Stimulated activated naive B cell treated with anti-CD40 and anti-IgM and Interleukin-4, amounts not matched to agents 10 μg/mL and 1 μg/mL and 100 μg/mL, for 72 hours (primary cell): ENCODE data around the gene TRRAP.

Source experiments
- ATAC-seq, 2 donors: fragments of 150-1000 bp; cut with Tn5 transposase; replicated peaks; 2 replicates each; pipeline ENCODE4 v1.10.0; 2021; ENCODE audit warnings: moderate library complexity in 1 of 2
- DNase-seq: peaks from one replicate; pipeline ENCODE4 v3.0.0; 2021
- H3K27ac Mint-ChIP-seq: one replicate; pipeline ENCODE4 v1.8.0; 2022; ENCODE audit warnings: mild to moderate bottlenecking, mixed read lengths
- H3K27me3 Mint-ChIP-seq, 2 donors: one replicate each; pipeline ENCODE4 v1.8.0; 2022; ENCODE audit warnings: mixed read lengths in 2 of 2
- H3K36me3 Mint-ChIP-seq, 2 donors: one replicate each; pipeline ENCODE4 v1.8.0; 2022; ENCODE audit warnings: mixed read lengths in 2 of 2, mild to moderate bottlenecking in 1 of 2
- H3K4me1 Mint-ChIP-seq, 2 donors: one replicate each; pipeline ENCODE4 v1.8.0; 2022; ENCODE audit warnings: mixed read lengths in 2 of 2, mild to moderate bottlenecking in 1 of 2
- H3K4me3 Mint-ChIP-seq, 2 donors: one replicate each; pipeline ENCODE4 v1.8.0; 2022; ENCODE audit warnings: mild to moderate bottlenecking in 2 of 2, mixed read lengths in 2 of 2, moderate library complexity in 1 of 2
- H3K9me3 Mint-ChIP-seq, 2 donors: one replicate each; pipeline ENCODE4 v1.8.0; 2022; ENCODE audit warnings: mixed read lengths in 2 of 2, mild to moderate bottlenecking in 1 of 2

TRRAP gene

GRCh38 chr7:99029466-99030435, 151.4 kb downstream of the TRRAP start:
- DNase-seq: no peak
- Mint-ChIP-seq H3K27ac (no peak overlapping the region), H3K4me3 (no peak overlapping the region), H3K9me3 (no peaks in the 10 kb centered on the region), H3K4me1 (no peaks in the 10 kb centered on the region), H3K27me3 (no peaks in the 10 kb centered on the region), H3K36me3 (peaks cover 35 to 52% of the 10 kb centered on the region in 2 donors)
- ATAC-seq: no peak

- H3K27ac Mint-ChIP-seq: no peak overlapping the region
- no peaks in the 10 kb centered on the region for H3K9me3 Mint-ChIP-seq
- peaks cover 37 to 57% of the 10 kb centered on the region in 2 donors for H3K36me3 Mint-ChIP-seq
- H3K27me3 Mint-ChIP-seq: no peaks in the 10 kb centered on the region
- no peak for DNase-seq
- no peak overlapping the region for H3K4me3 Mint-ChIP-seq
- ATAC-seq: no peak
- H3K4me1 Mint-ChIP-seq: no peaks in the 10 kb centered on the region
These were observed 152.1 kb downstream of the TRRAP start for GRCh38 chr7:99030457-99030856.

GRCh38 chr7:99030951-99031350, 152.6 kb downstream of the TRRAP start:
- no peaks in the 10 kb centered on the region for H3K9me3 Mint-ChIP-seq
- no peak overlapping the region for H3K27ac Mint-ChIP-seq
- peaks cover 40 to 62% of the 10 kb centered on the region in 2 donors for H3K36me3 Mint-ChIP-seq
- H3K4me1 Mint-ChIP-seq: no peaks in the 10 kb centered on the region
- no peaks in the 10 kb centered on the region for H3K27me3 Mint-ChIP-seq
- DNase-seq (no peak), ATAC-seq (no peak)
- H3K4me3 Mint-ChIP-seq: no peak overlapping the region

- no peak for ATAC-seq
- Mint-ChIP-seq H3K9me3 (no peaks in the 10 kb centered on the region), H3K27ac (no peak overlapping the region), H3K4me3 (no peak overlapping the region), H3K4me1 (no peaks in the 10 kb centered on the region), H3K27me3 (no peaks in the 10 kb centered on the region), H3K36me3 (peaks cover 45 to 66% of the 10 kb centered on the region in 2 donors)
- DNase-seq: no peak
These were observed 153.2 kb downstream of the TRRAP start for GRCh38 chr7:99031496-99031895.

- no peaks in the 10 kb centered on the region for H3K4me1 Mint-ChIP-seq
- H3K27me3 Mint-ChIP-seq: no peaks in the 10 kb centered on the region
- DNase-seq (no peak), ATAC-seq (no peak)
- peaks cover 44 to 71% of the 10 kb centered on the region in 2 donors for H3K36me3 Mint-ChIP-seq
- no peak overlapping the region for H3K4me3 Mint-ChIP-seq
- no peaks in the 10 kb centered on the region for H3K9me3 Mint-ChIP-seq
- H3K27ac Mint-ChIP-seq: no peak overlapping the region
These were observed 154.6 kb downstream of the TRRAP start for GRCh38 chr7:99032928-99033327.

GRCh38 chr7:99033765-99034164, 155.4 kb downstream of the TRRAP start:
- Mint-ChIP-seq H3K9me3 (no peaks in the 10 kb centered on the region), H3K27ac (no peak overlapping the region), H3K4me1 (no peaks in the 10 kb centered on the region), H3K27me3 (no peaks in the 10 kb centered on the region), H3K36me3 (peaks cover 42 to 71% of the 10 kb centered on the region in 2 donors), H3K4me3 (no peak overlapping the region)
- no peak for ATAC-seq
- no peak for DNase-seq

- no peak for DNase-seq
- ATAC-seq: no peak
- Mint-ChIP-seq H3K9me3 (no peaks in the 10 kb centered on the region), H3K27ac (peak overlapping the region; percentile 16), H3K36me3 (peaks cover 47 to 67% of the 10 kb centered on the region in 2 donors), H3K4me3 (no peak overlapping the region), H3K4me1 (no peaks in the 10 kb centered on the region), H3K27me3 (no peaks in the 10 kb centered on the region)
These were observed 156.8 kb downstream of the TRRAP start for GRCh38 chr7:99034932-99035722.

GRCh38 chr7:99035723-99036545, 157.6 kb downstream of the TRRAP start:
- peak overlapping the region; percentile 16 for H3K27ac Mint-ChIP-seq
- no peak for DNase-seq
- H3K36me3 Mint-ChIP-seq: peaks cover 51 to 70% of the 10 kb centered on the region in 2 donors

GRCh38 chr7:99036546-99037111, 158.3 kb downstream of the TRRAP start:
- no peaks in the 10 kb centered on the region for H3K4me1 Mint-ChIP-seq
- DNase-seq: no peak
- peaks cover 47 to 65% of the 10 kb centered on the region in 2 donors for H3K36me3 Mint-ChIP-seq
- H3K27ac Mint-ChIP-seq: peak overlapping the region; percentile 42
- H3K9me3 Mint-ChIP-seq: no peaks in the 10 kb centered on the region
- peak in 1 of 2 donors; percentile 36 for ATAC-seq
- H3K27me3 Mint-ChIP-seq: no peaks in the 10 kb centered on the region
- no peak overlapping the region for H3K4me3 Mint-ChIP-seq

More at GRCh38 chr7:99035723-99036545, 157.6 kb downstream of the TRRAP start:
- Mint-ChIP-seq H3K4me3 (no peak overlapping the region), H3K4me1 (no peaks in the 10 kb centered on the region), H3K9me3 (no peaks in the 10 kb centered on the region), H3K27me3 (no peaks in the 10 kb centered on the region)
- no peak for ATAC-seq

GRCh38 chr7:99037327-99037940, 159.1 kb downstream of the TRRAP start:
- Mint-ChIP-seq H3K27ac (peak overlapping the region; percentile 47), H3K4me3 (no peak overlapping the region), H3K27me3 (no peaks in the 10 kb centered on the region), H3K36me3 (peaks cover 47 to 64% of the 10 kb centered on the region in 2 donors), H3K9me3 (no peaks in the 10 kb centered on the region), H3K4me1 (no peaks in the 10 kb centered on the region)
- no peak for DNase-seq
- ATAC-seq: no peak

- no peaks in the 10 kb centered on the region for H3K27me3 Mint-ChIP-seq
- no peaks in the 10 kb centered on the region for H3K9me3 Mint-ChIP-seq
- H3K4me3 Mint-ChIP-seq: no peak overlapping the region
- no peaks in the 10 kb centered on the region for H3K4me1 Mint-ChIP-seq
- peak overlapping the region; percentile 9 for H3K27ac Mint-ChIP-seq
- ATAC-seq: no peak
- H3K36me3 Mint-ChIP-seq: peaks cover 49 to 71% of the 10 kb centered on the region in 2 donors
- no peak for DNase-seq
These were observed 159.9 kb downstream of the TRRAP start for GRCh38 chr7:99038086-99038855.

GRCh38 chr7:99039384-99039891, 161.1 kb downstream of the TRRAP start:
- DNase-seq (no peak), ATAC-seq (no peak)
- Mint-ChIP-seq H3K4me1 (peaks cover 0 to 3% of the 10 kb centered on the region in 2 donors), H3K4me3 (no peak overlapping the region), H3K27me3 (no peaks in the 10 kb centered on the region), H3K36me3 (peaks cover 57 to 74% of the 10 kb centered on the region in 2 donors), H3K9me3 (no peaks in the 10 kb centered on the region), H3K27ac (no peak overlapping the region)
